ENCODE results near the gene MTCH1.

- TF ChIP-seq CTCF (IDR thresholded peaks at IDR 0.05) (no peak), POLR2AphosphoS5 (IDR thresholded peaks at IDR 0.05) (no peak)
Observed at GRCh38 chr6:37008484-37009465, 22.8 kb upstream of the MTCH1 start.
